Measurements from ENCODE around the gene ALOX5.

- TF ChIP-seq EP300 (IDR thresholded peaks at IDR 0.05) (no peak), POLR2A (IDR thresholded peaks at IDR 0.05) (no peak), CTCF (IDR thresholded peaks at IDR 0.05) (no peak), POLR2AphosphoS5 (IDR thresholded peaks at IDR 0.05) (no peak)
These were observed 83.5 kb downstream of the ALOX5 start for GRCh38 chr10:45457487-45457886.

Measured in upper lobe of left lung (tissue), 4 donors.